Neural progenitor cell (in vitro differentiated cells): ENCODE data around the gene ROR2. TPM values are rescaled to one million over a fixed set of nuclear protein-coding genes. Genes with fewer than 3 reads are reported as not detected.

Source experiments
- DNase-seq: peaks from one replicate; pipeline ENCODE4 v3.0.0-alpha.2; 2016; ENCODE audit warnings: low spot score
- H2AFZ ChIP-seq: fragments of 200-600 bp; sonication (generic); replicated peaks from 2 replicates; pipeline ENCODE4 v1.6.1; 2016; ENCODE audit warnings: antibody characterized with exemption
- H3F3A ChIP-seq: fragments of 200-600 bp; sonication (generic); 2 replicates; pipeline ENCODE4 v1.6.1; 2016; ENCODE audit warnings: antibody characterized with exemption, low read depth
- H3K27ac ChIP-seq: fragments of 200-600 bp; sonication (generic); 2 replicates; pipeline ENCODE4 v1.5.1; 2016; ENCODE audit warnings: mild to moderate bottlenecking
- H3K27me3 ChIP-seq: fragments of 200-600 bp; sonication (generic); 2 replicates; pipeline ENCODE4 v1.6.1; 2016; ENCODE audit warnings: mild to moderate bottlenecking, moderate library complexity
- H3K36me3 ChIP-seq: fragments of 200-600 bp; sonication (generic); 2 replicates; pipeline ENCODE4 v1.5.1; 2016
- H3K4me1 ChIP-seq: fragments of 200-600 bp; sonication (generic); 2 replicates; pipeline ENCODE4 v1.6.1; 2016; ENCODE audit warnings: mixed run types
- H3K4me2 ChIP-seq: fragments of 200-600 bp; sonication (generic); 2 replicates; pipeline ENCODE4 v1.6.1; 2016
- H3K4me3 ChIP-seq: fragments of 200-600 bp; sonication (generic); 2 replicates; pipeline ENCODE4 v1.5.1; 2016
- H3K79me2 ChIP-seq: fragments of 200-600 bp; sonication (generic); 2 replicates; pipeline ENCODE4 v1.6.1; 2016; ENCODE audit warnings: low read depth
- H3K9ac ChIP-seq: fragments of 200-600 bp; sonication (generic); 2 replicates; pipeline ENCODE4 v1.6.1; 2016
- H3K9me3 ChIP-seq: fragments of 200-600 bp; sonication (generic); 2 replicates; pipeline ENCODE4 v1.5.1; 2016; ENCODE audit warnings: low read depth
- H4K20me1 ChIP-seq: fragments of 200-600 bp; sonication (generic); 2 replicates; pipeline ENCODE4 v1.6.1; 2016; ENCODE audit warnings: low read depth
- H3K27ac Mint-ChIP-seq: 3 replicates; pipeline ENCODE4 v1.8.0; 2021; ENCODE audit warnings: mixed read lengths
- H3K27me3 Mint-ChIP-seq: 2 replicates; pipeline ENCODE4 v1.8.0; 2022; ENCODE audit warnings: low read depth, mild to moderate bottlenecking, inconsistent platforms, moderate library complexity, mixed read lengths; ENCODE audit not compliant: insufficient read depth
- H3K36me3 Mint-ChIP-seq: 3 replicates; pipeline ENCODE4 v1.8.0; 2021; ENCODE audit warnings: mixed read lengths
- H3K4me1 Mint-ChIP-seq: 3 replicates; pipeline ENCODE4 v1.8.0; 2021; ENCODE audit warnings: mixed read lengths
- H3K4me3 Mint-ChIP-seq: 3 replicates; pipeline ENCODE4 v1.8.0; 2021; ENCODE audit warnings: mild to moderate bottlenecking, moderate library complexity, mixed read lengths
- H3K9me3 Mint-ChIP-seq: 3 replicates; pipeline ENCODE4 v1.8.0; 2020; ENCODE audit warnings: mixed read lengths
- CTCF ChIP-seq: fragments of 200-600 bp; sonication (generic); IDR thresholded peaks from 2 replicates; pipeline ENCODE4 v1.5.1; 2017; ENCODE audit warnings: antibody characterized with exemption, mild to moderate bottlenecking
- EZH2 ChIP-seq: fragments of 200-600 bp; sonication (generic); IDR thresholded peaks from 2 replicates; pipeline ENCODE4 v1.6.1; 2017; ENCODE audit warnings: antibody characterized with exemption, mild to moderate bottlenecking, moderate library complexity
- EZH2phosphoT487 ChIP-seq: fragments of 200-600 bp; sonication (generic); IDR thresholded peaks from 2 replicates; pipeline ENCODE4 v1.6.1; 2017; ENCODE audit warnings: antibody characterized with exemption
- total RNA-seq: library from RNA; depleted of rRNA; stranded (reverse); fragments of >200 nt; gene quantifications from 2 replicates; pipeline ENCODE4 v1.2.3, GENCODE V29; 2015; ENCODE audit warnings: low replicate concordance

The ROR2 gene
- total RNA-seq, 1 donor from 2014 or later = 20.1 TPM

- H3K27me3 Mint-ChIP-seq = peaks cover 3% of the 10 kb centered on the region
- no peaks in the 10 kb centered on the region for H3K9me3 ChIP-seq
- H3F3A ChIP-seq = peaks cover 2% of the 10 kb centered on the region
- H3K4me1 Mint-ChIP-seq = no peaks in the 10 kb centered on the region
- no peaks in the 10 kb centered on the region for H3K27me3 ChIP-seq
- H3K79me2 ChIP-seq = no peaks in the 10 kb centered on the region
- H3K4me2 ChIP-seq = no peak overlapping the region
- no peaks in the 10 kb centered on the region for H3K9me3 Mint-ChIP-seq
- no peak overlapping the region for H3K9ac ChIP-seq
- no peak for DNase-seq
- H3K4me1 ChIP-seq = no peaks in the 10 kb centered on the region
- H3K27ac Mint-ChIP-seq = no peak overlapping the region
- TF ChIP-seq CTCF (no peak), EZH2 (no peak), EZH2phosphoT487 (no peak)
- H3K4me3 ChIP-seq = no peak overlapping the region
- H3K4me3 Mint-ChIP-seq = no peak overlapping the region
- H3K36me3 ChIP-seq = no peaks in the 10 kb centered on the region
- peaks cover 14% of the 10 kb centered on the region for H3K36me3 Mint-ChIP-seq
- peaks cover 13% of the 10 kb centered on the region for H4K20me1 ChIP-seq
- H3K27ac ChIP-seq = no peak overlapping the region
- no peak overlapping the region for H2AFZ ChIP-seq
Observed at GRCh38 chr9:91730806-91731205, 219.2 kb downstream of the ROR2 start.

GRCh38 chr9:91729558-91729842 lies 220.5 kb downstream of the ROR2 start:
- no peaks in the 10 kb centered on the region for H3K4me1 ChIP-seq
- peaks cover 6% of the 10 kb centered on the region for H4K20me1 ChIP-seq
- H3F3A ChIP-seq = peaks cover 2% of the 10 kb centered on the region
- no peak overlapping the region for H3K27ac ChIP-seq
- H3K4me3 ChIP-seq = no peak overlapping the region
- H3K36me3 ChIP-seq = no peaks in the 10 kb centered on the region
- no peaks in the 10 kb centered on the region for H3K9me3 Mint-ChIP-seq
- H3K27me3 ChIP-seq = no peaks in the 10 kb centered on the region
- peaks cover 3% of the 10 kb centered on the region for H3K27me3 Mint-ChIP-seq
- DNase-seq = no peak
- H3K4me3 Mint-ChIP-seq = no peak overlapping the region
- no peak for TF ChIP-seq CTCF
- no peak for TF ChIP-seq EZH2phosphoT487
- TF ChIP-seq EZH2 = no peak
- no peak overlapping the region for H3K9ac ChIP-seq
- peaks cover 16% of the 10 kb centered on the region for H3K36me3 Mint-ChIP-seq
- H3K4me2 ChIP-seq = no peak overlapping the region
- H3K4me1 Mint-ChIP-seq = no peaks in the 10 kb centered on the region
- H3K27ac Mint-ChIP-seq = no peak overlapping the region
- no peaks in the 10 kb centered on the region for H3K9me3 ChIP-seq
- H3K79me2 ChIP-seq = no peaks in the 10 kb centered on the region
- H2AFZ ChIP-seq = no peak overlapping the region

- Mint-ChIP-seq H3K4me1 (no peaks in the 10 kb centered on the region), H3K27ac (no peak overlapping the region), H3K27me3 (no peaks in the 10 kb centered on the region), H3K9me3 (no peaks in the 10 kb centered on the region), H3K4me3 (no peak overlapping the region), H3K36me3 (peaks cover 23% of the 10 kb centered on the region)
- H3F3A ChIP-seq = peaks cover 2% of the 10 kb centered on the region
- DNase-seq = no peak
- H3K4me1 ChIP-seq = no peaks in the 10 kb centered on the region
- no peak overlapping the region for H3K4me3 ChIP-seq
- TF ChIP-seq EZH2phosphoT487 (no peak), EZH2 (no peak), CTCF (no peak)
- no peaks in the 10 kb centered on the region for H3K36me3 ChIP-seq
- H3K9me3 ChIP-seq = no peaks in the 10 kb centered on the region
- H3K9ac ChIP-seq = no peak overlapping the region
- H3K4me2 ChIP-seq = no peak overlapping the region
- no peaks in the 10 kb centered on the region for H3K79me2 ChIP-seq
- H3K27me3 ChIP-seq = no peaks in the 10 kb centered on the region
- no peaks in the 10 kb centered on the region for H4K20me1 ChIP-seq
- H2AFZ ChIP-seq = no peak overlapping the region
- H3K27ac ChIP-seq = no peak overlapping the region
Observed at GRCh38 chr9:91727972-91728371, 222.1 kb downstream of the ROR2 start.
